MM.1S (cell line): ENCODE measurements around the gene FAM3B.

ENCODE experiments used
- DNase-seq: peaks from one replicate; pipeline ENCODE4 v3.0.0-alpha.2; 2015
- H2AFZ ChIP-seq: fragments of 300-600 bp; sonication (generic); 2 replicates; pipeline ENCODE4 v1.6.0; 2016; ENCODE audit warnings: antibody characterized with exemption, low read length
- H3F3A ChIP-seq: fragments of 300-600 bp; sonication (generic); 2 replicates; pipeline ENCODE4 v1.6.1; 2016; ENCODE audit warnings: mild to moderate bottlenecking, antibody characterized with exemption, low read length, moderate library complexity, mixed read lengths; ENCODE audit not compliant: insufficient read depth
- H3K27ac ChIP-seq: fragments of 300-600 bp; sonication (generic); 2 replicates; pipeline ENCODE4 v1.5.1; 2016; ENCODE audit warnings: mild to moderate bottlenecking, low read length
- H3K27me3 ChIP-seq: fragments of 300-600 bp; sonication (generic); replicated peaks from 2 replicates; pipeline ENCODE4 v1.6.0; 2016; ENCODE audit warnings: low read length; ENCODE audit not compliant: insufficient read depth
- H3K36me3 ChIP-seq: fragments of 300-600 bp; sonication (generic); replicated peaks from 2 replicates; pipeline ENCODE4 v1.6.1; 2016; ENCODE audit warnings: mild to moderate bottlenecking, low read length, mixed read lengths; ENCODE audit not compliant: insufficient read depth
- H3K4me1 ChIP-seq: fragments of 300-600 bp; sonication (generic); 2 replicates; pipeline ENCODE4 v1.6.1; 2016; ENCODE audit warnings: low read length, mixed read lengths
- H3K4me2 ChIP-seq: fragments of 300-600 bp; sonication (generic); 2 replicates; pipeline ENCODE4 v1.6.0; 2016; ENCODE audit warnings: low read depth, low read length
- H3K4me3 ChIP-seq: fragments of 300-600 bp; sonication (generic); 2 replicates; pipeline ENCODE4 v1.5.1; 2016; ENCODE audit warnings: low read length, mixed read lengths
- H3K79me2 ChIP-seq: fragments of 300-600 bp; sonication (generic); 2 replicates; pipeline ENCODE4 v1.6.1; 2016; ENCODE audit warnings: mixed run types, low read length, mixed read lengths
- H3K9ac ChIP-seq: fragments of 300-600 bp; sonication (generic); 2 replicates; pipeline ENCODE4 v1.6.1; 2016; ENCODE audit warnings: low read length, mixed read lengths
- H3K9me2 ChIP-seq: fragments of 300-600 bp; sonication (generic); replicated peaks from 2 replicates; pipeline ENCODE4 v1.6.1; 2016; ENCODE audit warnings: mild to moderate bottlenecking, low read length, mixed read lengths; ENCODE audit not compliant: insufficient read depth
- H3K9me3 ChIP-seq: fragments of 300-600 bp; sonication (generic); replicated peaks from 2 replicates; pipeline ENCODE4 v1.6.1; 2016; ENCODE audit warnings: mild to moderate bottlenecking, low read length, mixed read lengths; ENCODE audit not compliant: insufficient read depth
- H4K20me1 ChIP-seq: fragments of 300-600 bp; sonication (generic); 2 replicates; pipeline ENCODE4 v1.6.1; 2016; ENCODE audit warnings: mild to moderate bottlenecking, low read length, moderate library complexity, mixed read lengths; ENCODE audit not compliant: insufficient read depth
- EZH2 ChIP-seq: fragments of 300-600 bp; sonication (generic); optimal IDR thresholded peaks from 2 replicates; pipeline ENCODE3; 2017; ENCODE audit warnings: low read depth, mild to moderate bottlenecking, antibody characterized with exemption, low read length, mixed read lengths
- EZH2phosphoT487 ChIP-seq: fragments of 300-600 bp; sonication (generic); IDR thresholded peaks from 2 replicates; pipeline ENCODE4 v1.6.1; 2018; ENCODE audit warnings: antibody characterized with exemption, low read length
- TF ChIP-seq, protein P1 (sequence below): fragments of 300-600 bp; sonication (generic); IDR thresholded peaks from 2 replicates; pipeline ENCODE4 v1.5.1; 2016; ENCODE audit warnings: antibody characterized with exemption, low read length, mixed read lengths

FAM3B gene

DNA sequence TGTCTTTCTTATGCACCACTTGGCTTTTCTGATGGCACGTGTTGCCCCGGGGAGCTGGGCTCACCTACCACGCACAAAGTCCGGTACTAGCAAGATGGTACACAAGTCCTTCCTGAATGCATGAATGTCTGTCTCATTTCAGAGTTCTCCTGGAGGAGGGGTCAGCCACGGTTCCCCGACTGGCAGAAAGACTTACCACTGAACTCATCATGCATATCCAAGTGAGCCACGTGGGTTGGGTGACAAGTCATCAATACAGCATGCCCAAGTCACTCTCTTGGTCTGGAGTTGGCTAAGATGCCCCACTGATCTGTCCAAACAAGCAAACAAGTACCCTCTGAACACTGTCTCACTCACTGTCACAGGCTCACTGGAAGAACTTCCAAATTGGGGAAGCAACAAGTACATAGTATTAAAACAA lies 80.9 kb downstream of the FAM3B start:
- Histone ChIP-seq H3K27ac (no peak overlapping the region), H3K9ac (no peak overlapping the region), H2AFZ (no peak overlapping the region), H3K27me3 (no peaks in the 10 kb centered on the region), H3K9me2 (no peaks in the 10 kb centered on the region), H3K4me2 (no peak overlapping the region), H3K4me1 (no peaks in the 10 kb centered on the region), H3K9me3 (no peaks in the 10 kb centered on the region), H3K79me2 (no peaks in the 10 kb centered on the region), H3K4me3 (no peak overlapping the region), H4K20me1 (no peaks in the 10 kb centered on the region), H3K36me3 (no peaks in the 10 kb centered on the region), H3F3A (no peaks in the 10 kb centered on the region)
- no peak for DNase-seq
- TF ChIP-seq EZH2phosphoT487 (no peak), EZH2 (no peak)
- TF ChIP-seq, protein P1, sequence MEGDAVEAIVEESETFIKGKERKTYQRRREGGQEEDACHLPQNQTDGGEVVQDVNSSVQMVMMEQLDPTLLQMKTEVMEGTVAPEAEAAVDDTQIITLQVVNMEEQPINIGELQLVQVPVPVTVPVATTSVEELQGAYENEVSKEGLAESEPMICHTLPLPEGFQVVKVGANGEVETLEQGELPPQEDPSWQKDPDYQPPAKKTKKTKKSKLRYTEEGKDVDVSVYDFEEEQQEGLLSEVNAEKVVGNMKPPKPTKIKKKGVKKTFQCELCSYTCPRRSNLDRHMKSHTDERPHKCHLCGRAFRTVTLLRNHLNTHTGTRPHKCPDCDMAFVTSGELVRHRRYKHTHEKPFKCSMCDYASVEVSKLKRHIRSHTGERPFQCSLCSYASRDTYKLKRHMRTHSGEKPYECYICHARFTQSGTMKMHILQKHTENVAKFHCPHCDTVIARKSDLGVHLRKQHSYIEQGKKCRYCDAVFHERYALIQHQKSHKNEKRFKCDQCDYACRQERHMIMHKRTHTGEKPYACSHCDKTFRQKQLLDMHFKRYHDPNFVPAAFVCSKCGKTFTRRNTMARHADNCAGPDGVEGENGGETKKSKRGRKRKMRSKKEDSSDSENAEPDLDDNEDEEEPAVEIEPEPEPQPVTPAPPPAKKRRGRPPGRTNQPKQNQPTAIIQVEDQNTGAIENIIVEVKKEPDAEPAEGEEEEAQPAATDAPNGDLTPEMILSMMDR: no peak

DNA sequence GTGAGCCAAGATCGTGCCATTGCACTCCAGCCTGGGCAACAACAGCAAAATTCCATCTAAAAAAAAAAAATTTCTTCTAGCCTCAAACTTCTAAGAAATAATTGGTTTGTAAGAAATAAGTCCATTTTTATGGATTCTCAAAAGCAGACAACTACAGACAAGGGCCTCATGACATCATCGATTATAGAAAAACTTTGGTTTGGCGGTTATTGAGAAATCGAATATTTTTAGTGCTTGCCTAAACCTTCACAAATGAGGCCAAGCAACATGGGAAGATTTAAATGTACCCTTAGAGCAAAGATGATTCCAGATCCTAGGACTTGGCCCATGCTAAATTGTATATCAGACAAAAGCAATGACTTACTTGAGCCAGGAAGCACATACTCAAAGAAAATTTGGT lies 81.7 kb downstream of the FAM3B start:
- Histone ChIP-seq H4K20me1 (no peaks in the 10 kb centered on the region), H3K27ac (no peak overlapping the region), H3K4me1 (no peaks in the 10 kb centered on the region), H2AFZ (no peak overlapping the region), H3K4me3 (no peak overlapping the region), H3K27me3 (no peaks in the 10 kb centered on the region), H3K36me3 (no peaks in the 10 kb centered on the region), H3K9me3 (no peaks in the 10 kb centered on the region), H3F3A (no peaks in the 10 kb centered on the region), H3K4me2 (no peak overlapping the region), H3K9me2 (no peaks in the 10 kb centered on the region), H3K9ac (no peak overlapping the region), H3K79me2 (no peaks in the 10 kb centered on the region)
- DNase-seq: no peak
- TF ChIP-seq EZH2phosphoT487: no peak
- TF ChIP-seq, protein P1: no peak
- TF ChIP-seq EZH2: no peak

DNA sequence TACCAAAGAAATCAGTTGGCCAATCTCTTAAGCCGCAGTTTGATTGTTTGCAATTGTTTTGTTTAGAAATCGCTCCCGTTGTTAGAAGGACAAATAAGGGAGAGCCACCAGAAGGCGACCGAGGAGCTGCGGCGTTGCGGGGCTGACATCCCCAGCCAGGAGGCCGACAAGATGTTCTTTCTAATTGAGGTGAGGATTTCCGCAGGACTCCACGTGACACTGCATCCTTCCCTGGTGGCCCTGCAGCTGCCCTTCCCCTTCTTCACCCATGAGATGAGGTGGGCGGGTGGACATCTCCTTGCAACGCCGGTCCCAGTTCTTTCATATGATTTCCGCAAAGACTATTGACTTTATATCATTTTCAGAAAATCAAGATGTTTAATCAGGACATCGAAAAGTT lies 82.2 kb downstream of the FAM3B start:
- Histone ChIP-seq H3K36me3 (no peaks in the 10 kb centered on the region), H3K4me2 (no peak overlapping the region)

More for the DNA sequence above, 82.2 kb downstream of the FAM3B start:
- Histone ChIP-seq H2AFZ (no peak overlapping the region), H3K9me3 (no peaks in the 10 kb centered on the region), H3K9me2 (no peaks in the 10 kb centered on the region), H3K4me1 (no peaks in the 10 kb centered on the region), H3K9ac (no peak overlapping the region), H4K20me1 (no peaks in the 10 kb centered on the region), H3K79me2 (no peaks in the 10 kb centered on the region), H3K27me3 (no peaks in the 10 kb centered on the region), H3K27ac (no peak overlapping the region), H3F3A (no peaks in the 10 kb centered on the region), H3K4me3 (no peak overlapping the region)
- TF ChIP-seq EZH2phosphoT487: no peak
- TF ChIP-seq, protein P1: no peak
- TF ChIP-seq EZH2: no peak
- DNase-seq: no peak
